Tibial artery (tissue), 4 donors: ENCODE measurements around the gene MINDY4.

ENCODE experiments used
- DNase-seq, 2 donors: peaks; one replicate each; pipeline ENCODE4 v3.0.0-alpha.2; 2019
- H3K27ac ChIP-seq, 2 donors: fragments of 200-600 bp; sonication (generic) in 1 of 2; 1 replicate in 1 of 2; 2 replicates in 1 of 2; pipeline ENCODE4 v1.5.1; 2018 to 2019; ENCODE audit warnings: mild to moderate bottlenecking in 1 of 2
- H3K27me3 ChIP-seq, 2 donors: fragments of 200-600 bp; sonication (generic) in 1 of 2; one replicate each; pipeline versions ENCODE4 v1.5.1 to v1.6.0; 2016 to 2019
- H3K36me3 ChIP-seq, 3 donors: fragments of 200-600 bp; sonication (generic) in 2 of 3; one replicate each; pipeline ENCODE4 v1.5.1; 2016 to 2019; ENCODE audit warnings: mild to moderate bottlenecking in 2 of 3
- H3K4me1 ChIP-seq, 4 donors: fragments of 200-600 bp; sonication (generic) in 2 of 4; 1 replicate in 3 of 4; 2 replicates in 1 of 4; pipeline ENCODE4 v1.5.1; 2016 to 2019
- H3K4me3 ChIP-seq, 2 donors: fragments of 200-600 bp; sonication (generic) in 1 of 2; 1 replicate in 1 of 2; 2 replicates in 1 of 2; pipeline ENCODE4 v1.5.1; 2018 to 2019; ENCODE audit warnings: mild to moderate bottlenecking in 2 of 2
- H3K9me3 ChIP-seq, 3 donors: fragments of 200-600 bp; sonication (generic) in 1 of 3; one replicate each; pipeline ENCODE4 v1.5.1; 2016 to 2019
- CTCF ChIP-seq, 2 experiments: fragments of 200-600 bp in 1 of 2; fragments of 450-650 bp in 1 of 2; IDR thresholded peaks; one replicate each; pipeline ENCODE4 v1.5.1; 2017 to 2019; ENCODE audit warnings: antibody characterized with exemption in 2 of 2, mild to moderate bottlenecking in 1 of 2, moderate library complexity in 1 of 2
- intact Hi-C: fragments of 100-400 bp; cut with DNase I; formaldehyde crosslinking; loops from one replicate; pipeline ENCODE4 v1.15.0; 2023; ENCODE audit warnings: low total_unique reads

MINDY4 gene

DNA sequence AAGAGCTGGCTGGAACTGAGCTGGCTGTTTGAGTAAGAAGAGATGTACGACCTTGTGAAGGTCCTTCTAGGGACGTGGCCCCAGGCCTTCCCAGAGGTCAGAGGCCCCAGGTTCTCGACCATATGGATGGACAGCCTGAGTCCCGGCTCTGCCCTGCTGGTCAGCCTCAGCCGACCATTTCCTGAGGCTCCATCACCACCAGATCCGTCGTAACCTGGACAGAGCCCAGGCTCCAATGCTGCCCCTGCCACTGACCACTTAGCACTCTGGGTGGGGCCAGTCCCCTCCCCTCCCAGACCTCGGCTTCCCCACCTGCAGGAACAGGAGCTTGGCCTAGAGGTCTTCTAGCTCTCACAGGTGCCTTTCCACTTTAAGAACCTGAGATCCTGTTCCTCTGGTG, 29.9 kb upstream of the MINDY4 start:
- Histone ChIP-seq H3K27ac (no peak overlapping the region), H3K36me3 (no peaks in the 10 kb centered on the region), H3K27me3 (no peaks in the 10 kb centered on the region), H3K9me3 (no peaks in the 10 kb centered on the region), H3K4me3 (no peak overlapping the region), H3K4me1 (peaks cover 0 to 8% (median 0%) of the 10 kb centered on the region in 4 donors)
- intact Hi-C loops, result loop anchor here (5.0 to 10.0 kb wide), 2 partner anchors 136 to 246 kb away; no protein-coding TSS in a partner anchor
- TF ChIP-seq CTCF (IDR thresholded peaks at IDR 0.05), result no peak
- DNase-seq, result no peak

DNA sequence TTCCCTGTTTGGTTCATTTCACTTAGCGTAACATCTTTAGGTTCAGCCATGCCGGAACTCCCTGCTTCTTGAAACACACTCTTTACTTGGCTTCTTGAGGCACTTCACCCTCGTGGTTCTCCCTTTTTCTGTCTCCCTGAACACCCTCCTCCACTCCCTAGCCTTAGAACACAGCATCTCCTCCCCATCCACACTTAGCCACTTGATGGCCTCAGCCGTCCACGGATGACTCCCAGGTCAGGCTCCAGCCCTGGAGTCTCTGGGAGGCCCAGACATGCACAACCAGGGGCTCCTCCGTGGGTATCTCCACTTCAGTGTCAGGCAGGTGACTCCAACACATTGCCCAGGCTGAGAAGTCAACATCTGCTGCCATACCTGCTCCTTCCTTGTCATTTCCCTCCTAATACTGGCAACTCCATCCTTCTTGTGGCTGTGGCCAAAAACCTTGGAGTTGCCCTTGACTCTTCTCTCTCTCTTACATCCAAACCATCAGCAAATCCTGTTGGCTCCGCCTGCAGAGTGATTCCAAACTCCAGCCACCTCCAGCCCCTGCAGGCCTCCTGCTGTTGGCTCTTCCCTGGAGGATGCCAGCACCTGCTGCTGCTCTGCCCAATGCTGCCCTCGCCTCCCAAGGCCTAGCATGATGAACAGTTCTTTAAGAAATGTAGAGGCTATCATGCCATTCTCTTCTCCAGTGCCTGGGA, 27.7 kb upstream of the MINDY4 start:
- peaks cover 0 to 8% (median 0%) of the 10 kb centered on the region in 4 donors for H3K4me1 ChIP-seq
- intact Hi-C loops, result loop anchor here (5.0 to 10.0 kb wide), 2 partner anchors 139 to 244 kb away; no protein-coding TSS in a partner anchor
- no peak for TF ChIP-seq CTCF (IDR thresholded peaks at IDR 0.05)
- no peak overlapping the region for H3K4me3 ChIP-seq
- H3K9me3 ChIP-seq, result no peaks in the 10 kb centered on the region
- no peaks in the 10 kb centered on the region for H3K27me3 ChIP-seq
- H3K36me3 ChIP-seq, result no peaks in the 10 kb centered on the region
- DNase-seq, result no peak
- H3K27ac ChIP-seq, result no peak overlapping the region

- TF ChIP-seq CTCF (IDR thresholded peaks at IDR 0.05), result no peak
- H3K4me3 ChIP-seq, result no peak overlapping the region
- no peak overlapping the region for H3K27ac ChIP-seq
- no peaks in the 10 kb centered on the region for H3K9me3 ChIP-seq
- no peaks in the 10 kb centered on the region for H3K36me3 ChIP-seq
- intact Hi-C loops, result loop anchor here (5.0 to 10.0 kb wide), 2 partner anchors 139 to 243 kb away; no protein-coding TSS in a partner anchor
- no peak for DNase-seq
- H3K27me3 ChIP-seq, result no peaks in the 10 kb centered on the region
- peaks cover 0 to 8% (median 0%) of the 10 kb centered on the region in 4 donors for H3K4me1 ChIP-seq
These were observed 27.2 kb upstream of the MINDY4 start for GRCh38 chr7:30744075-30744417.

GRCh38 chr7:30745261-30745941, 25.8 kb upstream of the MINDY4 start:
- no peak for TF ChIP-seq CTCF (IDR thresholded peaks at IDR 0.05)
- no peaks in the 10 kb centered on the region for H3K36me3 ChIP-seq
- no peaks in the 10 kb centered on the region for H3K9me3 ChIP-seq
- peaks cover 0 to 11% (median 4%) of the 10 kb centered on the region in 4 donors for H3K4me1 ChIP-seq
- no peak overlapping the region for H3K27ac ChIP-seq
- intact Hi-C loops, result loop anchor here (10.0 kb wide), 1 partner anchor 141 kb away; no protein-coding TSS in a partner anchor
- DNase-seq, result no peak
- H3K4me3 ChIP-seq, result no peak overlapping the region
- H3K27me3 ChIP-seq, result no peaks in the 10 kb centered on the region

DNA sequence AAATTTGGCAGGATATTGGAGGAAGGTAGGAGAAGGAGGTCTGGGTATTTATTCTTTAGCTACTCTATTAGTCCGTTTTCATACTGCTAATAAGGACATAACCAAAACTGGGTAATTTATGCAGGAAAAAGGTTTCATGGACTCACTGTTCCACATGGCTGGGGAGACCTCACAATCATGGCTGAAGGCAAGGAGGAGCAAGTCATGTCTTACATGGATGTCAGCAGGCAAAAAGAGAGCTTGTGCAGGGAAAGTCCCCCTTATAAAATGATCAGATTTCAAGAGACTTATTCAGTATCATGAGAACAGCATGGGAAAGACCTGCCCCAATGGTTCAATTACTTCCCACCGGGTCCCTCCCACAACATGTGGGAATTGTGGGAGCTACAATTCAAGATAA, 21.2 kb upstream of the MINDY4 start:
- H3K27me3 ChIP-seq, result no peaks in the 10 kb centered on the region
- H3K4me3 ChIP-seq, result no peak overlapping the region
- no peaks in the 10 kb centered on the region for H3K9me3 ChIP-seq
- intact Hi-C loops, result loop anchor here (5.0 kb wide), 1 partner anchor 172 kb away; no protein-coding TSS in a partner anchor
- TF ChIP-seq CTCF (IDR thresholded peaks at IDR 0.05), result no peak
- H3K36me3 ChIP-seq, result peaks cover 0 to 6% (median 0%) of the 10 kb centered on the region in 3 donors
- peak overlapping the region; percentile 84 to 88 for H3K27ac ChIP-seq
- H3K4me1 ChIP-seq, result peaks cover 0 to 48% (median 25%) of the 10 kb centered on the region in 4 donors
- no peak for DNase-seq
